Measurements from ENCODE around the gene FAM174C.

FAM174C gene

DNA sequence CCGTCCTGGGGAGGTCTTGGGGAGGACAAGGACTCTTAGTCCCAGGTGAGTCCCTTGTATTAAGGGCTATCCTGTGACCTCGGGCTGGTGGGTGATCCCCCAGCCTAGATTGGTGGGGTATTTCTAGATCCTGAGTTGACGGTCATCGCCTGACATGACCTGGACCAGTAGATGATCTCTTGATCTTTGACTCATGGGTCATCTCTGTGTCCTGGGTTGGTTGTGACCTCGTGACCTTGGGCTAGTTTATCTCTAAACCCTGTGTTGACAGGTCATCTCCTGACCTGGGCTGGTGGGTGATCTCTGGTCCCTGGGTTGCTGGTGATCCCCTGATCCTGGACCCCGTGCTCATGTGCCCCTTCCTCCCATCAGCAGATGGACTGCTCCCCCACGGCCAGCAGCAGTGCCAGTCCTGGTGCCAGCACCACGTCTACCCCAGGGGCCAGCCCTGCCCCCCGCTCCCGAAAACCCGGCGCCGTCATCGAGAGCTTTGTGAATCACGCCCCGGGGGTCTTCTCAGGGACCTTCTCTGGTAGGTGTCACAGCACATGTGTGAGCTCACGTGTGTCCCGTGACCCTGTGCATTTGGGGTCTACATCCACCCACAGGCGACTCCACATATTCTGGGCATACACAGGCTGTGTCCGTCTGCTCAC is 20.7 kb upstream of the FAM174C start:
- ChIA-PET POLR2A (interaction anchor here (7.0 kb wide), 1 partner anchor 13 kb away, joined by 98 read pairs; the partner anchor contains the start of gene CIRBP), CTCF (interaction anchor here (7.9 to 17.7 kb wide), 2 partner anchors 10 kb away, joined by 60 to 268 read pairs; no protein-coding TSS in a partner anchor)
- Histone ChIP-seq H3K9me3 (ENCODE audit: control extremely low read depth in 1 of 5, control insufficient read depth in 4 of 5, insufficient read depth in 2 of 5, low read depth in 1 of 5, low read length in 4 of 5) (no peaks in the 10 kb centered on the region), H3K4me3 (ENCODE audit: control insufficient read depth in 1 of 7, extremely low read depth in 1 of 7, insufficient read depth in 4 of 7, low read depth in 2 of 7, low read length in 6 of 7) (peak overlapping the region in 3 of 7 experiments; percentile 6 to 84 (median 61)), H3K27me3 (replicated peaks in 2 of 5; ENCODE audit: control insufficient read depth in 4 of 5, insufficient read depth in 5 of 5, low read length in 4 of 5) (no peaks in the 10 kb centered on the region), H3K27ac (ENCODE audit: insufficient read depth in 1 of 2, low read depth in 1 of 2, low read length in 2 of 2, poor library complexity in 1 of 2, severe bottlenecking in 2 of 2) (peak overlapping the region in 1 of 2 experiments; percentile 14), H3K4me1 (ENCODE audit: control extremely low read depth in 1 of 4, control insufficient read depth in 4 of 4, insufficient read depth in 4 of 4, low read length in 3 of 4) (peaks cover 0 to 80% (median 68%) of the 10 kb centered on the region in 4 experiments), H3K36me3 (ENCODE audit: control insufficient read depth in 4 of 4, insufficient read depth in 4 of 4, low read length in 3 of 4) (peaks cover 3 to 52% (median 36%) of the 10 kb centered on the region in 4 experiments)
- WGBS (ENCODE audit: insufficient coverage): 98% methylated on average over 17 of the region's 20 CpGs
- no peak for DNase-seq

- ChIA-PET POLR2A (interaction anchor here (7.0 kb wide), 1 partner anchor 12 kb away, joined by 98 read pairs; the partner anchor contains the start of gene CIRBP), CTCF (interaction anchor here (7.9 to 17.7 kb wide), 2 partner anchors 9 to 11 kb away, joined by 60 to 268 read pairs; no protein-coding TSS in a partner anchor)
- Histone ChIP-seq H3K27ac (ENCODE audit: insufficient read depth in 1 of 2, low read depth in 1 of 2, low read length in 2 of 2, poor library complexity in 1 of 2, severe bottlenecking in 2 of 2) (no peak overlapping the region), H3K36me3 (ENCODE audit: control insufficient read depth in 4 of 4, insufficient read depth in 4 of 4, low read length in 3 of 4) (peaks cover 3 to 52% (median 36%) of the 10 kb centered on the region in 4 experiments), H3K4me3 (ENCODE audit: control insufficient read depth in 1 of 7, extremely low read depth in 1 of 7, insufficient read depth in 4 of 7, low read depth in 2 of 7, low read length in 6 of 7) (no peak overlapping the region), H3K27me3 (replicated peaks in 2 of 5; ENCODE audit: control insufficient read depth in 4 of 5, insufficient read depth in 5 of 5, low read length in 4 of 5) (no peaks in the 10 kb centered on the region), H3K9me3 (ENCODE audit: control extremely low read depth in 1 of 5, control insufficient read depth in 4 of 5, insufficient read depth in 2 of 5, low read depth in 1 of 5, low read length in 4 of 5) (no peaks in the 10 kb centered on the region), H3K4me1 (ENCODE audit: control extremely low read depth in 1 of 4, control insufficient read depth in 4 of 4, insufficient read depth in 4 of 4, low read length in 3 of 4) (peaks cover 0 to 88% (median 75%) of the 10 kb centered on the region in 4 experiments)
- WGBS (ENCODE audit: insufficient coverage): 96% methylated on average over 44 of the region's 52 CpGs
- DNase-seq: no peak
These were observed 19.9 kb upstream of the FAM174C start for GRCh38 chr19:1255186-1256161.

- peaks cover 0 to 92% (median 77%) of the 10 kb centered on the region in 4 experiments for H3K4me1 ChIP-seq (ENCODE audit: control extremely low read depth in 1 of 4, control insufficient read depth in 4 of 4, insufficient read depth in 4 of 4, low read length in 3 of 4)
- POLR2A ChIA-PET: interaction anchor here (7.0 kb wide), 1 partner anchor 11 kb away, joined by 98 read pairs; the partner anchor contains the start of gene CIRBP
- CTCF ChIA-PET: interaction anchor here (1.3 to 17.7 kb wide), 3 partner anchors 8 to 43 kb away, joined by 3 to 268 read pairs (median 60); no protein-coding TSS in a partner anchor
- no peaks in the 10 kb centered on the region for H3K27me3 ChIP-seq (replicated peaks in 2 of 5; ENCODE audit: control insufficient read depth in 4 of 5, insufficient read depth in 5 of 5, low read length in 4 of 5)
- no peak overlapping the region for H3K27ac ChIP-seq (ENCODE audit: insufficient read depth in 1 of 2, low read depth in 1 of 2, low read length in 2 of 2, poor library complexity in 1 of 2, severe bottlenecking in 2 of 2)
- H3K9me3 ChIP-seq (ENCODE audit: control extremely low read depth in 1 of 5, control insufficient read depth in 4 of 5, insufficient read depth in 2 of 5, low read depth in 1 of 5, low read length in 4 of 5): no peaks in the 10 kb centered on the region
- no peak for DNase-seq
- 94% methylated on average over 39 of the region's 46 CpGs for WGBS (ENCODE audit: insufficient coverage)
- peaks cover 3 to 46% (median 31%) of the 10 kb centered on the region in 4 experiments for H3K36me3 ChIP-seq (ENCODE audit: control insufficient read depth in 4 of 4, insufficient read depth in 4 of 4, low read length in 3 of 4)
- H3K4me3 ChIP-seq (ENCODE audit: control insufficient read depth in 1 of 7, extremely low read depth in 1 of 7, insufficient read depth in 4 of 7, low read depth in 2 of 7, low read length in 6 of 7): no peak overlapping the region
These were observed 18.5 kb upstream of the FAM174C start for GRCh38 chr19:1256646-1257474.

DNA sequence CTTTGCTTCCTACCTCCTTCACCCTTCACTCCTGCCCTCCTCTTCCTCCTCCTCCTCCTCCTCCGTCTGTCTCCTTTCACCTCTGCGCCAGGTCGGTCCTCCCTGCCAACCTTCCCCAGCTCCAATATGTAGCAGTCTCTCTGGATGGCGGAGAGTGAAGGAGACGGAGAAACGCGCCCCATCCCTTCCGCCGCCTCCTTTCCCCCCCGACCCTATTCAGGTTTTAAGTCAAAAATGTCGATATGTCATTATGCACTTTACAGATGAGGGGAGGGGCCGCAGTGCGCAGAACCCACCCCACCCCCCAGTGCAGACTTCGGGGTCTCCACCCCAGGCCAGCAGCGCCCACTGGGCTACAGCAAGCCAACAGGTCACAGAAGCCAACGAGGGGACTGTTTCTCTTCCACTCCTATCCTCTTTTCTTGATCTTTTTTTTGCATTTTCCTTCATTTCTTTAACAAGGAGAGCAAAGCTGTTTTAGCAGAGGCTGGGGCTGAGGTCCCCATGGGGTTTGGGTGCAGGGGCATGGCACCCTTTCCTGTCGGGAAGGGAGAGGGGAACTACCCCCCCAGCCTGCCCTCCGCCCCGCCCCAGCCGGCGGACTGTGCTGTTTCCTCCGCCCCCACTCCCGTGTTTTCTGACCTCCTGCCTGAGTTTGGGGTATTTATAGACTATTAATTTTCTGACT is 17.7 kb upstream of the FAM174C start:
- Histone ChIP-seq H3K4me3 (ENCODE audit: control insufficient read depth in 1 of 7, extremely low read depth in 1 of 7, insufficient read depth in 4 of 7, low read depth in 2 of 7, low read length in 6 of 7) (peak overlapping the region in 1 of 7 experiments; percentile 13), H3K9me3 (ENCODE audit: control extremely low read depth in 1 of 5, control insufficient read depth in 4 of 5, insufficient read depth in 2 of 5, low read depth in 1 of 5, low read length in 4 of 5) (no peaks in the 10 kb centered on the region), H3K27ac (ENCODE audit: insufficient read depth in 1 of 2, low read depth in 1 of 2, low read length in 2 of 2, poor library complexity in 1 of 2, severe bottlenecking in 2 of 2) (peak overlapping the region in 1 of 2 experiments; percentile 43), H3K27me3 (replicated peaks in 2 of 5; ENCODE audit: control insufficient read depth in 4 of 5, insufficient read depth in 5 of 5, low read length in 4 of 5) (no peaks in the 10 kb centered on the region), H3K36me3 (ENCODE audit: control insufficient read depth in 4 of 4, insufficient read depth in 4 of 4, low read length in 3 of 4) (peaks cover 3 to 46% (median 31%) of the 10 kb centered on the region in 4 experiments), H3K4me1 (ENCODE audit: control extremely low read depth in 1 of 4, control insufficient read depth in 4 of 4, insufficient read depth in 4 of 4, low read length in 3 of 4) (peaks cover 0 to 94% (median 82%) of the 10 kb centered on the region in 4 experiments)
- DNase-seq: no peak
- ChIA-PET CTCF (interaction anchor here (1.3 to 17.7 kb wide), 3 partner anchors 7 to 44 kb away, joined by 3 to 268 read pairs (median 60); no protein-coding TSS in a partner anchor), POLR2A (interaction anchor here (7.0 kb wide), 1 partner anchor 10 kb away, joined by 98 read pairs; the partner anchor contains the start of gene CIRBP)
- WGBS (ENCODE audit: insufficient coverage): 85% methylated on average over 5 of the region's 23 CpGs

- H3K4me3 ChIP-seq (ENCODE audit: control insufficient read depth in 1 of 7, extremely low read depth in 1 of 7, insufficient read depth in 4 of 7, low read depth in 2 of 7, low read length in 6 of 7): no peak overlapping the region
- peaks cover 0 to 95% (median 85%) of the 10 kb centered on the region in 4 experiments for H3K4me1 ChIP-seq (ENCODE audit: control extremely low read depth in 1 of 4, control insufficient read depth in 4 of 4, insufficient read depth in 4 of 4, low read length in 3 of 4)
- H3K36me3 ChIP-seq (ENCODE audit: control insufficient read depth in 4 of 4, insufficient read depth in 4 of 4, low read length in 3 of 4): peaks cover 3 to 46% (median 31%) of the 10 kb centered on the region in 4 experiments
- peak overlapping the region in 1 of 2 experiments; percentile 43 for H3K27ac ChIP-seq (ENCODE audit: insufficient read depth in 1 of 2, low read depth in 1 of 2, low read length in 2 of 2, poor library complexity in 1 of 2, severe bottlenecking in 2 of 2)
- no peaks in the 10 kb centered on the region for H3K27me3 ChIP-seq (replicated peaks in 2 of 5; ENCODE audit: control insufficient read depth in 4 of 5, insufficient read depth in 5 of 5, low read length in 4 of 5)
- 89% methylated on average over 5 of the region's 8 CpGs for WGBS (ENCODE audit: insufficient coverage)
- no peak for DNase-seq
- CTCF ChIA-PET: interaction anchor here (0.6 to 17.7 kb wide), 4 partner anchors 7 to 394 kb away, joined by 3 to 268 read pairs (median 32); no protein-coding TSS in a partner anchor
- H3K9me3 ChIP-seq (ENCODE audit: control extremely low read depth in 1 of 5, control insufficient read depth in 4 of 5, insufficient read depth in 2 of 5, low read depth in 1 of 5, low read length in 4 of 5): no peaks in the 10 kb centered on the region
- POLR2A ChIA-PET: interaction anchor here (1.8 kb wide), 1 partner anchor 14 kb away, joined by 6 read pairs; no protein-coding TSS in a partner anchor
These were observed 17.2 kb upstream of the FAM174C start for GRCh38 chr19:1258163-1258492.
